Lower leg skin (tissue), 3 donors: ENCODE data around the gene BIRC7.

Experiments
- POLR2A ChIP-seq, 2 donors: fragments of 450-650 bp; IDR thresholded peaks; one replicate each; pipeline ENCODE4 v1.6.1; 2016 to 2017; ENCODE audit warnings: antibody characterized with exemption in 2 of 2, mild to moderate bottlenecking in 1 of 2, moderate library complexity in 1 of 2
- TF ChIP-seq, protein P1 (sequence below), 3 donors: fragments of 450-650 bp; IDR thresholded peaks; one replicate each; pipeline ENCODE4 v1.5.1; 2016; ENCODE audit warnings: antibody characterized with exemption in 3 of 3, mild to moderate bottlenecking in 3 of 3, moderate library complexity in 2 of 3

GRCh38 chr20:63269724-63270123 is 34.0 kb downstream of the BIRC7 start:
- TF ChIP-seq, protein P1, sequence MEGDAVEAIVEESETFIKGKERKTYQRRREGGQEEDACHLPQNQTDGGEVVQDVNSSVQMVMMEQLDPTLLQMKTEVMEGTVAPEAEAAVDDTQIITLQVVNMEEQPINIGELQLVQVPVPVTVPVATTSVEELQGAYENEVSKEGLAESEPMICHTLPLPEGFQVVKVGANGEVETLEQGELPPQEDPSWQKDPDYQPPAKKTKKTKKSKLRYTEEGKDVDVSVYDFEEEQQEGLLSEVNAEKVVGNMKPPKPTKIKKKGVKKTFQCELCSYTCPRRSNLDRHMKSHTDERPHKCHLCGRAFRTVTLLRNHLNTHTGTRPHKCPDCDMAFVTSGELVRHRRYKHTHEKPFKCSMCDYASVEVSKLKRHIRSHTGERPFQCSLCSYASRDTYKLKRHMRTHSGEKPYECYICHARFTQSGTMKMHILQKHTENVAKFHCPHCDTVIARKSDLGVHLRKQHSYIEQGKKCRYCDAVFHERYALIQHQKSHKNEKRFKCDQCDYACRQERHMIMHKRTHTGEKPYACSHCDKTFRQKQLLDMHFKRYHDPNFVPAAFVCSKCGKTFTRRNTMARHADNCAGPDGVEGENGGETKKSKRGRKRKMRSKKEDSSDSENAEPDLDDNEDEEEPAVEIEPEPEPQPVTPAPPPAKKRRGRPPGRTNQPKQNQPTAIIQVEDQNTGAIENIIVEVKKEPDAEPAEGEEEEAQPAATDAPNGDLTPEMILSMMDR (IDR thresholded peaks at IDR 0.05), result no peak
- no peak for TF ChIP-seq POLR2A (IDR thresholded peaks at IDR 0.05)
